Measurements from ENCODE around the gene HDAC10. TPM values are rescaled to one million over a fixed set of nuclear protein-coding genes. Genes with fewer than 3 reads are reported as not detected.

Gene HDAC10
- total RNA-seq, 1 donor from 2014 or later, result 36.8 TPM

DNA sequence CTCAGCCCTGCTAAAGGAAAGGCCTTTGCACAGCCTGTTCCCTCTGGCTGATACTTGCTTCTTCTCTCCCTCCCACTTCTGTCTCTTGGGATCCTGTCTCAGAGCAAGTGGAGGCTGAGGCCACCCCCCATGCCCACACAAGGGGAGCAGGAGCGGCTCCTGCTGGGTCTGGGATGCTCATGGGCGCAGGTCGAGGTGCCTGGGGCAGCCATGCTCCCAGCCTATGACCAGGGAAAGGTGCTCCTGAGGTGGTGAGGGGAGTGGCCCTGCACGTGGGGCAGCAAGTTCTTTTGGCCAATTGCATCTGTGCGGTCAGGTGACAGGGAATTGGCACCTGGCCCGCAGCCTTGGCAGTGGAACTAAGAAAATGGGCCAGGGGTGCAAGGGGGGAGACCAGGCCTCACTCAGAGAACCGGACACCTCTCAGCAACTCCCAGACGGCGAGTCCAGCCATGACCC is 17.6 kb upstream of the HDAC10 start:
- TF ChIP-seq CTCF (IDR thresholded peaks at IDR 0.05), result no peak
- Mint-ChIP-seq H3K27me3 (ENCODE audit: low read depth) (no peaks in the 10 kb centered on the region), H3K27ac (ENCODE audit: unreplicated experiment) (peak overlapping the region; percentile 66), H3K9me3 (ENCODE audit: low read depth) (no peaks in the 10 kb centered on the region), H3K4me3 (ENCODE audit: unreplicated experiment) (peak overlapping the region; percentile 2), H3K36me3 (ENCODE audit: low read depth) (no peaks in the 10 kb centered on the region), H3K4me1 (ENCODE audit: low read depth) (peaks cover 25% of the 10 kb centered on the region)
- DNase-seq (ENCODE audit: low spot score), result no peak

DNA sequence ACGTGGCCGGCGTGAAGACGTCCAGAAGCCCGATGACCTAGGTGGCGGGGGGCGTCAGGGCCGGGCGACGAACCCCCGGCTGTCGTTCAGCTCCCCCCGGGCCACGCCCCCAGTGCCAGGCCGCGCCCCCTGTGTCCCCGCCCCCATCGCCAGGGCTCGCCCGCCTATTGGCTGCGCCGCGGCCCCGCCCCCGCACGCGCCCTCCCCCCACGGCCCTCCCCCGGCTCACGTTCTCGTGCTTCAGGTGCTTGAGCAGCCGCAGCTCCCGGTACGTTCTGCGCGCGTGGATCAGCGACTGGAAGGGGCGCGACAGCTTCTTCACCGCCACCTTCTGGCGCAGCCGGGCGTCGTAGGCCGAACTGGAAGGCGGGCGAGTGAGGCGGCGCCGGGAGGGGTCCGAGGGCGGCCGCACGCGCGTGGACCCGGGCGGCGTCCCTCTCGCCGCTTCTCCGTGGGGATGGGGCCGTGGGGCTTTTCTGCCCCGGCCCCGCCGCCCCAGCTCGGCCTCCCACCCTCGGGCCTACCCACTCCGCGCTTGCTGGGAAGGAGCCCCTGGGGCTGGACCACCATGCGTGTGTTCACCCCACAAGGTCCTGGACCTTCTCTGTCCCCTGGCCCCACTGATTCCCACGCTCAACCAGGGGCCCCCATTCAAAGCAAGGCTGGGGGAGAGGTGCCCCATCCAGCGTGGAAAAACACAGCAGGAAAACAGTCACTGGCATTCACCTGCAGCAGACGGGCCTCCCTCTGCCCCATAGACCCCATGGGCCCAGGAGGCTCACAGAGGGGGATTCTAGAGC is 16.7 kb upstream of the HDAC10 start:
- Mint-ChIP-seq H3K4me3 (ENCODE audit: unreplicated experiment) (peak overlapping the region; percentile 36), H3K36me3 (ENCODE audit: low read depth) (no peaks in the 10 kb centered on the region), H3K27me3 (ENCODE audit: low read depth) (no peaks in the 10 kb centered on the region), H3K4me1 (ENCODE audit: low read depth) (peaks cover 25% of the 10 kb centered on the region), H3K9me3 (ENCODE audit: low read depth) (no peaks in the 10 kb centered on the region), H3K27ac (ENCODE audit: unreplicated experiment) (peak overlapping the region; percentile 66)
- no peak for DNase-seq (ENCODE audit: low spot score)
- peak; percentile 55 for TF ChIP-seq CTCF (IDR thresholded peaks at IDR 0.05)

GRCh38 chr22:50266994-50267393 is 15.9 kb upstream of the HDAC10 start:
- no peaks in the 10 kb centered on the region for H3K27me3 Mint-ChIP-seq (ENCODE audit: low read depth)
- no peak for TF ChIP-seq CTCF (IDR thresholded peaks at IDR 0.05)
- no peak for DNase-seq (ENCODE audit: low spot score)

DNA sequence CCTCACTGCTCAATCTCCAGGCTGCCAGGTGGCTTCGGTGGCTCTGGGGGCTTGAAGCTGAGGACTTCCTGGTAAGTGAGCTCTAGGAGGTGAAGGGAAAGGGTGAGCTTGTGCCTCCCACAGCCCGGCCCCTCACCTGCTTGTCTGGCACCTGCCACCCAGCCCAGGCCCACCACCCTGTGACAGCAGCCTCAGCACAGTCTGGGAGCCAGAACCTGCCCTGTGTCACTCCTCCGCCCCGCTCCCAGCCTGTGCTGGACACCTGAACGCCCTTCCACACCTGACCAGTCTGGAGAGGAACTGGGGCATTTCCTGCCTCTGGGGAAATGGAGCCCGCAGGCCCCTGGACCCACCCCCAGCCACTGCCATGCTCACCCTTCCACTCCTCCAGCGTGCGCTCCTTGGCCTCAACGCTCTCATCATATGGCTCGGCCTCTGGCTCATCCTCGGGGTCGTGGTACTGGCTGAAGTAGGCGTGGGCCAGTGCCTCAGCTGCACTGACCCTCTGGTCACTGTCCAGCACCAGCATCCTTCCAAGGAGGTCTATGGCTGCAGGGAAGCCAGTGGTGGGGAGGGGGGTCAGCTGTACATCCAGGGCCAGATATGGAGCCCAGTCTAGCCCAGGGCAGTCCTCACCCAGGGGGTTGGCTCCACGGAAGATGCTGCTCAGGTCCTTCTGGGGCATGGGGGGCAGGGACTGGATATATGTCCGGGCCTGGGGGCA is 14.0 kb upstream of the HDAC10 start:
- no peak for DNase-seq (ENCODE audit: low spot score)
- no peak for TF ChIP-seq CTCF (IDR thresholded peaks at IDR 0.05)
- Mint-ChIP-seq H3K4me3 (ENCODE audit: unreplicated experiment) (no peak overlapping the region), H3K4me1 (ENCODE audit: low read depth) (peaks cover 23% of the 10 kb centered on the region), H3K9me3 (ENCODE audit: low read depth) (no peaks in the 10 kb centered on the region), H3K36me3 (ENCODE audit: low read depth) (no peaks in the 10 kb centered on the region), H3K27ac (ENCODE audit: unreplicated experiment) (no peak overlapping the region), H3K27me3 (ENCODE audit: low read depth) (no peaks in the 10 kb centered on the region)

More at GRCh38 chr22:50266994-50267393, 15.9 kb upstream of the HDAC10 start:
- H3K27ac Mint-ChIP-seq (ENCODE audit: unreplicated experiment), result no peak overlapping the region
- H3K9me3 Mint-ChIP-seq (ENCODE audit: low read depth), result no peaks in the 10 kb centered on the region
- no peak overlapping the region for H3K4me3 Mint-ChIP-seq (ENCODE audit: unreplicated experiment)
- no peaks in the 10 kb centered on the region for H3K36me3 Mint-ChIP-seq (ENCODE audit: low read depth)
- peaks cover 27% of the 10 kb centered on the region for H3K4me1 Mint-ChIP-seq (ENCODE audit: low read depth)

GRCh38 chr22:50264104-50264745 is 13.2 kb upstream of the HDAC10 start:
- no peak for DNase-seq (ENCODE audit: low spot score)
- Mint-ChIP-seq H3K4me1 (ENCODE audit: low read depth) (peaks cover 21% of the 10 kb centered on the region), H3K27ac (ENCODE audit: unreplicated experiment) (no peak overlapping the region), H3K9me3 (ENCODE audit: low read depth) (no peaks in the 10 kb centered on the region), H3K4me3 (ENCODE audit: unreplicated experiment) (no peak overlapping the region), H3K36me3 (ENCODE audit: low read depth) (no peaks in the 10 kb centered on the region), H3K27me3 (ENCODE audit: low read depth) (no peaks in the 10 kb centered on the region)
- no peak for TF ChIP-seq CTCF (IDR thresholded peaks at IDR 0.05)
